Activated naive CD8-positive, alpha-beta T cell treated with anti-CD3 and anti-CD28 coated beads, Interleukin-2, amount 10 ng/mL, durations not matched to agents 7 days and 5 days (primary cell): ENCODE measurements around the gene CENPL. TPM values are rescaled to one million over a fixed set of nuclear protein-coding genes. Genes with fewer than 3 reads are reported as not detected.
A peak's percentile ranks its signal among the peaks of the same experiment; 100 is the strongest.

ENCODE experiments used
- ATAC-seq: fragments of 150-1000 bp; cut with Tn5 transposase; one replicate; pipeline ENCODE4 v1.10.0; 2021; ENCODE audit warnings: low read depth, moderate library complexity
- POLR2A ChIA-PET: fragments of 350-600 bp; sonication (Branson Sonifier 250); formaldehyde crosslinking; loops from one replicate; lab custom pipeline; 2021; ENCODE audit warnings: antibody characterized with exemption; lab: Charles Lee
- DNase-seq: peaks from one replicate; pipeline ENCODE4 v3.0.0; 2021
- H3K27ac Mint-ChIP-seq: one replicate; pipeline ENCODE4 v1.8.0; 2022; ENCODE audit warnings: mild to moderate bottlenecking, mixed read lengths
- H3K27me3 Mint-ChIP-seq: one replicate; pipeline ENCODE4 v1.8.0; 2022; ENCODE audit warnings: mild to moderate bottlenecking, moderate library complexity, mixed read lengths
- H3K36me3 Mint-ChIP-seq: one replicate; pipeline ENCODE4 v1.8.0; 2021; ENCODE audit warnings: mild to moderate bottlenecking, mixed read lengths
- H3K4me1 Mint-ChIP-seq: one replicate; pipeline ENCODE4 v1.8.0; 2021; ENCODE audit warnings: mixed read lengths
- H3K4me3 Mint-ChIP-seq: one replicate; pipeline ENCODE4 v1.8.0; 2022; ENCODE audit warnings: mild to moderate bottlenecking, moderate library complexity, mixed read lengths
- H3K9me3 Mint-ChIP-seq: one replicate; pipeline ENCODE4 v1.8.0; 2021; ENCODE audit warnings: mixed read lengths
- total RNA-seq, 2 experiments: library from RNA; stranded (reverse); gene quantifications; one replicate each; pipeline ENCODE4 v1.2.3, GENCODE V29; 2021

CENPL gene, protein sequence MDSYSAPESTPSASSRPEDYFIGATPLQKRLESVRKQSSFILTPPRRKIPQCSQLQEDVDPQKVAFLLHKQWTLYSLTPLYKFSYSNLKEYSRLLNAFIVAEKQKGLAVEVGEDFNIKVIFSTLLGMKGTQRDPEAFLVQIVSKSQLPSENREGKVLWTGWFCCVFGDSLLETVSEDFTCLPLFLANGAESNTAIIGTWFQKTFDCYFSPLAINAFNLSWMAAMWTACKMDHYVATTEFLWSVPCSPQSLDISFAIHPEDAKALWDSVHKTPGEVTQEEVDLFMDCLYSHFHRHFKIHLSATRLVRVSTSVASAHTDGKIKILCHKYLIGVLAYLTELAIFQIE
- 10 to 100 TPM; 33.9 to 34.0 TPM for total RNA-seq

DNA sequence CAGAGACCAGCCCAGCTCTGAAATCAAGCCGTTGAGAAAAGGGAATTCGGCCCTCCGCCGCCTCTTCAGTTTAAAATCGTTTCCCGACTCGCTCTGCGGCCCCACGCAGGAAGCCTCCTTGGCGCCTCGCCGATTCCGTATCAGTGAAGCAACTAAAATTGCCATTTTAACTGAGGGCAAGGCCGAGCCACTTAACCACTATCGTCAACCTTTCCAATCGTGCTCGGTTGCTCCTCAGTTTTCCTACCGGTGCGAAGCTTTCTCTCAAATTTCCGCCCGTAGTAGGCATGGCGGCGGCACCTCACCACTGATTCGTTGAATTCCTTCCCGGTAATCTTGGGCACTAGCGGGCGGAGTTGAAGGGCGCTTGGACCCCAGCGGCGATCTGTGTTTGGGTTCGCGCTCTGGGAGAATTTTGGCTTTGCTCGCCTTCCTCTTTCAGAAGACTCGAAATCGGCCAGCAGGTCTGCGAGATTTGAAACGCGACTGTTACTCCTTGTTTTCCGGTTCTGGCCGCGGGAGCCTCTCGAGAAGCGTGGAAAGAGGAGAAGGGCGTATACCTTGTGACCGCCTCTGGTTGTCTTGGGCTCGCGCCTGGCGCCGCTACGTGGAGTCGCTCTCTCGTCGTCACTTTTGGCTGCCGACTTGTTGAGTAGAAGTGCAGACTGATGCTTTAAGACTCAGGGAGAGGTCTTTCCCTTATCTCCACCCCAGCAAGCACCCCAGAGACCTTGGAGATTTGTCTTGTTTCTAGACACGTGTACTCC, at the start of gene CENPL, which contains the start of gene DARS2:
Gene CENPL, minus strand, starts transcription at position 569 of the 767 bp plus-strand sequence. CDS start 13,584 bp downstream, outside the sequence.
Gene DARS2, plus strand, starts transcription at position 359 of the 767 bp plus-strand sequence. CDS start 557 bp downstream, outside the sequence.
- ATAC-seq: peak; percentile 88
- peak; percentile 84 for DNase-seq
- no peaks in the 10 kb centered on the region for H3K9me3 Mint-ChIP-seq
- H3K27ac Mint-ChIP-seq: peak within 1 kb of the TSS; percentile 95
- POLR2A ChIA-PET: interaction anchor here (0.8 to 3.0 kb wide), 12 partner anchors 20 to 436 kb away, joined by 3 to 33 read pairs (median 6); partner anchors contain the start of genes GAS5, KLHL20, PRDX6 and RABGAP1L
- H3K27me3 Mint-ChIP-seq: no peaks in the 10 kb centered on the region
- H3K4me3 Mint-ChIP-seq: peak within 1 kb of the TSS; percentile 92
- H3K4me1 Mint-ChIP-seq: peaks cover 39% of the 10 kb centered on the region
- peaks cover 29% of the 10 kb centered on the region for H3K36me3 Mint-ChIP-seq

DNA sequence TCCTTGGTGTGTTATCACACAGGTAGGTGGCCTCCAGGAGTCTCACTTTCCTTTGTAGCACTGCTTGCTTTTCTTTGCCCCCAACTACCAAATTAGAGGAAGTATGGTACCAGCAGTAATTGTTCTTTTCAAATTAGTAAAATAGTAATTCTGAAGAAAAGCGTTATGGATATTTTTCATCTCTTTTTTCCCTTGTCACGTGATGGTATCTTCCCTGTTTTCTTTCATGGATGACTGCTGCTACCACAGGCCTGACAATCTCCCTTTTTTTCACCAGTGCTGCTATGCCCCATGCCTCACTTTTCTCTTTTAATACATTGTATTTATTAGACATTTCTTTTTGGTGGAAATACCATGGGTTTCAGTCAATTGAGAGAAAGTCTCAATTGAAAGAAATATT, 46.8 kb upstream of the CENPL start:
- peak overlapping the region; percentile 80 for H3K27ac Mint-ChIP-seq
- ATAC-seq: no peak
- DNase-seq: no peak
- POLR2A ChIA-PET: interaction anchor here (1.8 kb wide), 1 partner anchor 47 kb away, joined by 6 read pairs; the partner anchor contains the start of genes CENPL and DARS2
- H3K4me1 Mint-ChIP-seq: peaks cover 33% of the 10 kb centered on the region
- H3K9me3 Mint-ChIP-seq: no peaks in the 10 kb centered on the region
- peaks cover 38% of the 10 kb centered on the region for H3K36me3 Mint-ChIP-seq
- H3K4me3 Mint-ChIP-seq: no peak overlapping the region
- H3K27me3 Mint-ChIP-seq: no peaks in the 10 kb centered on the region

DNA sequence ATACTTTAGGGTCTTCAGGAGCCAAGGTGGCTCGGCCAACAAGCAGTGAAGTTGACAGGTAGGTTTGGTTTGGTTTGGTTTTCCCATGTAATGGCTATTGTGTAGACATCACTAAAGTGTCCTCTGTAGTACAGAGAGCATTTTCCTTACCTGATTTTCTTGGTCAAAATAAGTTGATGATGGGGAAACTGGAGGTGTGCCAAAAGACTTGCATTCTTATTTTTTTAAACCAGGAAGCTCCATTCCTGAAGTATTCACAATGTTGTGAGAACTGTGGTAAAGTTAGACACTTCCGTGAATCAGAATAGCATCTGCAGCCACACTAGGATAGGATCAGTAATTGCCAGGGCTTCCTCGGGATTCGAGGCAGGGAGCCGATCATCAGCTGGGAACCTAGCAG, 46.4 kb upstream of the CENPL start:
- Mint-ChIP-seq H3K9me3 (no peaks in the 10 kb centered on the region), H3K4me1 (peaks cover 37% of the 10 kb centered on the region), H3K27ac (peak overlapping the region; percentile 93), H3K27me3 (no peaks in the 10 kb centered on the region), H3K36me3 (peaks cover 42% of the 10 kb centered on the region), H3K4me3 (peak overlapping the region; percentile 66)
- DNase-seq: no peak
- POLR2A ChIA-PET: interaction anchor here (1.8 kb wide), 1 partner anchor 47 kb away, joined by 6 read pairs; the partner anchor contains the start of genes CENPL and DARS2
- ATAC-seq: no peak

DNA sequence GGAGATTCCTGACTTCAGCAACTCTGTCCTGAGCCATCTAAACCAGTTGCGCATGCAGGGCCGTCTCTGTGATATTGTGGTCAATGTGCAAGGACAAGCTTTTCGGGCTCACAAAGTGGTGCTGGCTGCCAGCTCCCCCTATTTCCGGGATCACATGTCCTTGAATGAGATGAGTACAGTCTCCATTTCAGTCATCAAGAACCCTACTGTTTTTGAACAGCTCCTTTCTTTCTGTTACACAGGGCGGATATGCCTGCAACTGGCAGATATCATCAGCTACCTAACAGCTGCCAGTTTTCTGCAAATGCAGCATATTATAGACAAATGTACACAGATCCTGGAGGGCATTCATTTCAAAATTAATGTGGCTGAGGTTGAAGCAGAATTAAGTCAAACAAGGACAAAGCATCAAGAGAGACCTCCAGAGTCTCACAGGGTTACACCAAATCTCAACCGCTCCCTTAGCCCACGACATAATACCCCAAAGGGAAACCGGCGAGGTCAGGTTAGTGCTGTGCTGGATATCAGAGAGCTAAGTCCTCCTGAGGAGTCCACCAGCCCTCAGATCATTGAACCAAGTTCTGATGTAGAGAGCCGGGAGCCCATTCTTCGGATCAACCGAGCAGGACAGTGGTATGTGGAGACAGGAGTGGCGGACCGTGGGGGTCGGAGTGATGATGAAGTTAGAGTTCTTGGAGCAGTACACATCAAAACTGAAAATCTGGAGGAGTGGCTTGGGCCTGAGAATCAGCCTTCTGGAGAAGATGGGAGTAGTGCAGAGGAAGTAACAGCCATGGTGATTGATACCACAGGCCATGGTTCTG, 45.8 kb upstream of the CENPL start:
- ATAC-seq (no peak), DNase-seq (peak; percentile 33)
- peaks cover 43% of the 10 kb centered on the region for H3K36me3 Mint-ChIP-seq

DNA sequence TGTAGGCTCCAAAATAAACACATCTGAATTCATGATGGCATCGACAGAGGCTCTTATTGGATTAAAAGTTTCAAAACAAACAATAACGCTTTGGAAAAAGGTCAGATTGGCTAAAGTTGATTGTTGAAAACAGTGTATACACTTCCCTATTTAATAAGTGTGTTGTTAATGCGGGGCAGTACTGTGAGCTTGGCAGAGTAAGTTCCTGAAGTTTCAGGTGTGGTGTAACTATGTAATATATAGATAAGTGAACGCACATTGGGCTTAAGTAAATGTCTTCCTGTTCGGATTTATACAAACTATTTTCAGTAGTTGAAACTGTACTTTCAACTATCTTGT, 44.3 kb upstream of the CENPL start:
- Mint-ChIP-seq H3K4me3 (peak overlapping the region; percentile 97), H3K27ac (peak overlapping the region; percentile 95), H3K27me3 (no peaks in the 10 kb centered on the region), H3K4me1 (peaks cover 54% of the 10 kb centered on the region), H3K9me3 (no peaks in the 10 kb centered on the region), H3K36me3 (peaks cover 53% of the 10 kb centered on the region)
- ATAC-seq (no peak), DNase-seq (no peak)
- POLR2A ChIA-PET: interaction anchor here (1.0 to 2.3 kb wide), 9 partner anchors 23 to 1336 kb away, joined by 3 to 33 read pairs (median 6); partner anchors contain the start of genes CENPL, DARS2, KLHL20 and PRDX6

More for the DNA sequence above, 45.8 kb upstream of the CENPL start:
- Mint-ChIP-seq H3K9me3 (no peaks in the 10 kb centered on the region), H3K27ac (peak overlapping the region; percentile 93), H3K4me1 (peaks cover 41% of the 10 kb centered on the region), H3K4me3 (peak overlapping the region; percentile 66), H3K27me3 (no peaks in the 10 kb centered on the region)
- POLR2A ChIA-PET: interaction anchor here (0.6 to 1.8 kb wide), 3 partner anchors 46 to 232 kb away, joined by 5 to 6 read pairs (median 6); partner anchors contain the start of genes CENPL, DARS2 and RC3H1

DNA sequence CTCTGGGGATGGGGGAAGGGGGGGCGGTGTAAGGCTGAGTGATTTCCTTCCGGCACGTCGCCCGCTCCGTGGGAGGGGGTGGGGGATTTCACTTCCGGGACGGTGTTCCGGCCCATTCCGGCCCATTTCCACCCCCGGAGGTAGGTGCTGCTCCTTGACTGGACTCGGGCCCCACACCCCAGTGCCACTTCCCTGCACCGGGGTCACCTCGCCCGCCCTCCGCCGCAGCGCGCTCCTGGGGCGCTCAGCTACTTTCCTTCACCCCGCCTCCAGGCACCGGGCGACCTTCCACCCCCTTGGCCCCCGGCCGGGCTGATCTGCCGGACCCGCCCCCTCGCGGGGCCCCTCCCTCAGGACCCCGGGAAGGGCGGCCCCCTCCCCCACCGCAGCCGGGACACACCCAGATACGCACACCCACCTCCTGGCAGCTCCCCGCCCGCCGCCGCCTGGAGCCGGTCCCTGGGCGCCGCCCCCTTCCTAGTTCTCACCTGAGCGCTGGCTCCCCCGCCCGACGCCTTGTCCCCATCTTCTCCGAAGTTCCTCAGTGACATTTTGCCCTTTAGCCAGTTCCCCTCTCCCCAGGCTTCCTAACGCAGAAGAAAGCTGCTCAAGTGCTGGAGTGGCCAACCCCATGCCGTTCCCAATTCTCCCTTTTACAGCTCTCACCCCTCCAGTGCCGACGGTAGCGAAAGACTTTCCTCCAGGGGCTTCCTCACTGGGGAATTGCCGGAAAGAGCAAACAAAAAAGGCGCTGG, 43.8 kb upstream of the CENPL start, which contains the start of gene ZBTB37:
Gene ZBTB37, plus strand, starts transcription at position 115 of the 755 bp plus-strand sequence. CDS start 1,846 bp downstream, outside the sequence.
- peak within 1 kb of the TSS; percentile 95 for H3K27ac Mint-ChIP-seq
- DNase-seq (peak; percentile 97), ATAC-seq (peak; percentile 74)
- H3K9me3 Mint-ChIP-seq: no peaks in the 10 kb centered on the region
- POLR2A ChIA-PET: interaction anchor here (0.6 to 2.3 kb wide), 19 partner anchors 9 to 1336 kb away, joined by 3 to 33 read pairs (median 4); partner anchors contain the start of genes CENPL, DARS2, KLHL20 and PRDX6
- no peaks in the 10 kb centered on the region for H3K27me3 Mint-ChIP-seq
- H3K4me1 Mint-ChIP-seq: peaks cover 60% of the 10 kb centered on the region
- peak within 1 kb of the TSS; percentile 97 for H3K4me3 Mint-ChIP-seq
- peaks cover 57% of the 10 kb centered on the region for H3K36me3 Mint-ChIP-seq

DNA sequence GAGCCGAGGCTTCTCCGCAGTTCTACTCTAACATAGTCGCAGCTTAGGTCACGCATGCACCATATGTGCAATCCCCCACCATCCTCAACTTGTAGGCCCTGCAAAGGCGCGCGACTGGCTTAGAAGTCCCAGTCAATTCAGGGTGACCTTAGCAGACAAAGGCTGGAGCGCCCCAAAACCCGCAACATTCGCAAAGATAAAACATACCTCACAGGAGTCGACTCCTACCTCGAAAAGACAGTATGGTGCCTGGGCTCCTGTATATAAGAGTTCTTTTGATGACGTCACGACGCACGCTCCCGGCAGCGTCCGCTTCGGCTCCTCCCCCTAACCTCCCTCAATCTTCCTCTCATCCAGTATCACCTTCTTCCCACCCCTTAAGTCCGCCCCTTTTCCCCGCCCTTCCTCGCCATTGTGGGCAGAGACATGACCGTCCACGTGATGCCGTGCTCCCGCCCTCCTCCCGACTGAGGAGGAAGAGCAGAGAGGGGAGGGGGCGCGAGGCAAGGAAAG, 43.1 kb upstream of the CENPL start, which contains the start of gene GAS5:
Gene GAS5, minus strand, starts transcription at position 237 of the 513 bp plus-strand sequence.
- peaks cover 57% of the 10 kb centered on the region for H3K4me1 Mint-ChIP-seq
- H3K27me3 Mint-ChIP-seq: no peaks in the 10 kb centered on the region
- H3K9me3 Mint-ChIP-seq: no peaks in the 10 kb centered on the region
- peak; percentile 95 for DNase-seq
- POLR2A ChIA-PET: interaction anchor here (0.6 to 2.3 kb wide), 18 partner anchors 10 to 1335 kb away, joined by 3 to 33 read pairs (median 4); partner anchors contain the start of genes CENPL, DARS2, KLHL20 and PRDX6
- peak within 1 kb of the TSS; percentile 97 for H3K4me3 Mint-ChIP-seq
- ATAC-seq: peak; percentile 79
- H3K36me3 Mint-ChIP-seq: peaks cover 52% of the 10 kb centered on the region
- peak within 1 kb of the TSS; percentile 95 for H3K27ac Mint-ChIP-seq

DNA sequence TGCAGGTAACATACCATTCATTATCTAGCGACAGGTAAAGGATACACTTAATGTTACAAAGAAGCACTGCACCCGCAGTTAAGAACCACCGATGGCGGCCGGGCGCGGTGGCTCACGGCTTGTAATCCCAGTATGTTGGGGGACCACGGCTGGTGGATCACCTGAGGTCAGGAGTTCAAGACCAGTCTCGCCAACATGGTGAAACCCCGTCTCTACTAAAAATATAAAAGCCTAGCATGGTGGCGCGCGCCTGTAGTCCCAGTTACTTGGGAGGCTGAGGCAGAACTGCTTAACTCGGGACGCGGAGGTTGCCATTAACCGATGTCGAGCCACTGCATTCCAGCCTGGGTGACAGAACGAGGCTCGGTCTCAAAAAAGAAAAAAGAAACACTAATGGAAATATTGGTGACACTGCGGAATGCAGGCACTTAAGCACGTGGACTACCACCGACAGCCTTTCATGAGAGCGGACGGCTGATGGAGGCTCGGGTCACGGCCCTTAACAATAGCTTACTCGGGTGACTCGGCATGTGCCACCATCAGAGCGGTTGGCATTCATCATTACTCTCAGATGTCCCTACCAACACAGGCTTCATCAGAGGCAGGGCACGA, 42.6 kb upstream of the CENPL start:
- no peak for ATAC-seq
- DNase-seq: no peak
- no peaks in the 10 kb centered on the region for H3K27me3 Mint-ChIP-seq
- H3K36me3 Mint-ChIP-seq: peaks cover 50% of the 10 kb centered on the region
- H3K4me1 Mint-ChIP-seq: peaks cover 57% of the 10 kb centered on the region
- no peaks in the 10 kb centered on the region for H3K9me3 Mint-ChIP-seq
- H3K27ac Mint-ChIP-seq: peak overlapping the region; percentile 95
- H3K4me3 Mint-ChIP-seq: peak overlapping the region; percentile 97
- POLR2A ChIA-PET: interaction anchor here (1.3 to 2.3 kb wide), 6 partner anchors 15 to 437 kb away, joined by 4 to 33 read pairs (median 8); partner anchors contain the start of genes CENPL, DARS2, KLHL20 and PRDX6

DNA sequence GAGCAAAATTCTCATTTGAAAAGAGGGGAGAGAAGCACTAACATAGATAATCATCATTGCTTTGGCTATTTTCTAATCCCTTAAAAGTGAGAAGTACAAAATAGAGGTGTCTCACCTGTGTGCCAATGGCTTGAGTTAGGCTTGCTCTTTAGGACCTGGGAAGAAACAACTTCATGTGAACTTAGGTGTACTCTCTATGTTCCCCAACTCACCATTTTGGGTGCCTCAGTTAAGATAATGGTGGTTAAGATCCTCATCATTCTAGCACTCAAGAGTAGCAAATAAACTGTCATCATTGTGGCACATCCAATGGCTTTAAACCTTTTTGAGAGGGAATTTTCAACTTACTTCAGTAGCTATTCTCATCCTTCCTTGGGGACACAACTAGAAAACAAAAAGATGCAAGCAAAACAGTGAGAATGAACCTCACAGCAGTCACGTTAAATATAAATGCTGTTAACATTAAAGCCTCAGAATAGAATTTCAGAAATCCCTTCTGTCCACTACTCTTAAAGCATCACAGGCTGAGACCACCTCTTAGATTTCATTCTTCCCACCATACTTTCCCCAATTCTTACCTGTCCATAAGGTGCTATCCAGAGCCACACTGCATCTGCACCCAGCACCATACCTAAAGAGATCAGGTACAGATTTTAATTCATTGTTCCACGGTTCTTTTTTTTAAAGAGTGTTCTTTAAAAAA, 41.9 kb upstream of the CENPL start:
- Mint-ChIP-seq H3K27me3 (no peaks in the 10 kb centered on the region), H3K4me1 (peaks cover 58% of the 10 kb centered on the region), H3K36me3 (peaks cover 49% of the 10 kb centered on the region), H3K27ac (peak overlapping the region; percentile 95), H3K9me3 (no peaks in the 10 kb centered on the region), H3K4me3 (peak overlapping the region; percentile 97)
- POLR2A ChIA-PET: interaction anchor here (2.6 kb wide), 1 partner anchor 43 kb away, joined by 10 read pairs; the partner anchor contains the start of genes CENPL and DARS2
- DNase-seq (no peak), ATAC-seq (no peak)

DNA sequence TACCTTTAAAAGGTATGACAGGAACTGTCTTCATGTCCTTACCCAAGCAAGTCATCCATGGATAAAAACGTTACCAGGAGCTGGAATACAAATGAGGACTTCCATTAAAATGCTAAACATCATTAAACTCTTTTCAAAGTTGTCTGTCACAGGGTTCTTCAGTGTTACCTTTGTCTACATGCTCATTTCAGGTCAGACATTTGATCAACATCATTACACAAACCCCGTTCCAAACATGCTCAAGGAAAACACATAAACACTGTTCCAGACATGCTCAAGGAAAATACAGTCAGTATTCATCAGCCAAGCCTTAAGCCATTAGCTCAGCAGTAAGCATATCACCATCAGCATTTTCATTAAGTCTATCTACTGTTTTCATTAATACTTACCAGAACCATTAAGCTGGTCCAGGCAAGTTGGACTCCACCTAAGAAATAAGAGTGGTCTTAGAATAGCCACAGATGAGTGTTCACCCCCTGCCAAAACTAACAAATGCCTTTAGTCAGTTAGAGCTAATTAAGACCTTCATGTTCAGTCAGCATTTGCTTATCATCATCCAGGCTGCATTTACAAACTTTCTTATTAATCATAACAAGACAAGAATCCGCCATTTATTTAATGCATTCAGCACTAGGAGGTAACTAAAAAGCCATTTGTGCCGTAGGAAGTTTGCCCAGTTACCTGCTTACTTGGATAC, 40.9 kb upstream of the CENPL start:
- POLR2A ChIA-PET: interaction anchor here (0.6 to 2.6 kb wide), 2 partner anchors 21 to 42 kb away, joined by 4 to 10 read pairs; partner anchors contain the start of genes CENPL and DARS2
- peak overlapping the region; percentile 97 for H3K4me3 Mint-ChIP-seq

More for the DNA sequence above, 40.9 kb upstream of the CENPL start:
- ATAC-seq (no peak), DNase-seq (no peak)
- H3K27me3 Mint-ChIP-seq: no peaks in the 10 kb centered on the region
- H3K27ac Mint-ChIP-seq: peak overlapping the region; percentile 95
- H3K36me3 Mint-ChIP-seq: peaks cover 41% of the 10 kb centered on the region
- peaks cover 49% of the 10 kb centered on the region for H3K4me1 Mint-ChIP-seq
- no peaks in the 10 kb centered on the region for H3K9me3 Mint-ChIP-seq
